ENCODE results near the gene PHF14.

DNA sequence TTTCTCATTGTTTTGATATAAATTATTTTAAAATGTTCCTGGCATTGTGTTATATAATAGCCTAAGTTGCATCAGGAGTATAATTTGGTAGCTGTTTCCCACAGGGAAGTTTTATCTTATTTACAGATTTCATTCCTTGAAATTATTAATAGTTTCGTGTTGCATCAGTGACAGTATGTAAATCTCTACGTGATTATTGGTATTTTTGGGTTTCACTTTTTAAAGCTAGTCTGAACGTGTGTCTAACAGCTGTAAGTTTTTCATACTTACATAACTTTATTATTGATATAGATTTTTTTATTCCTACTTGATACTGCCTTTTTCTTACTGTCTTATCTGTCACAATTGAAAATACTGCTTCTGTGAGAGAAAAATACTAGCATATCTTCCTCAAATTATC is 167.9 kb downstream of the PHF14 start:
- no peak for TF ChIP-seq POLR2A (IDR thresholded peaks at IDR 0.05; ENCODE audit: low read depth, low read length)
- TF ChIP-seq POLR2AphosphoS5 (IDR thresholded peaks at IDR 0.05; ENCODE audit: low read depth, low read length): no peak
- TF ChIP-seq TAF1 (IDR thresholded peaks at IDR 0.05; ENCODE audit: borderline replicate concordance, low read depth, low read length): no peak

Measured in GM12892 (cell line).